Testis (tissue), 3 donors: ENCODE measurements around the gene CA12. TPM values are rescaled to one million over a fixed set of nuclear protein-coding genes. Genes with fewer than 3 reads are reported as not detected.

Experiments used
- DNase-seq: peaks from one replicate; pipeline ENCODE4 v3.0.0-alpha.2; 2019
- H3K27ac ChIP-seq, 2 donors: fragments of 200-600 bp; sonication (generic); one replicate each; pipeline ENCODE4 v1.5.1; 2019
- H3K27me3 ChIP-seq: fragments of 200-600 bp; sonication (generic); one replicate; pipeline ENCODE4 v1.5.1; 2019
- H3K36me3 ChIP-seq: fragments of 200-600 bp; sonication (generic); one replicate; pipeline ENCODE4 v1.5.1; 2017; ENCODE audit warnings: low read depth; ENCODE audit errors: missing control alignments
- H3K4me1 ChIP-seq: fragments of 200-600 bp; sonication (generic); one replicate; pipeline ENCODE4 v1.5.1; 2019
- H3K4me3 ChIP-seq, 2 donors: fragments of 200-600 bp; sonication (generic); one replicate each; pipeline ENCODE4 v1.5.1; 2017 to 2019
- H3K9me3 ChIP-seq: fragments of 200-600 bp; sonication (generic); one replicate; pipeline ENCODE4 v1.5.1; 2017
- CTCF ChIP-seq, 3 experiments: fragments of 450-650 bp in 2 of 3; fragments of 200-600 bp in 1 of 3; sonication (generic) in 1 of 3; IDR thresholded peaks; one replicate each; pipeline ENCODE4 v1.5.1; 2016 to 2019; ENCODE audit warnings: antibody characterized with exemption in 3 of 3, mild to moderate bottlenecking in 2 of 3, moderate library complexity in 1 of 3
- POLR2A ChIP-seq: fragments of 450-650 bp; IDR thresholded peaks from one replicate; pipeline ENCODE4 v1.6.1; 2017; ENCODE audit warnings: antibody characterized with exemption, mild to moderate bottlenecking, moderate library complexity
- WGBS, 2 donors: methylation state at CpG; one replicate each; pipeline ENCODE4 v1.1.5; 2018; 5-methylcytosine and 5-hydroxymethylcytosine counted together
- intact Hi-C: fragments of 100-400 bp; cut with DNase I; formaldehyde crosslinking; loops from one replicate; pipeline ENCODE4 v1.15.1; 2023; ENCODE audit warnings: low total_unique reads
- polyA plus RNA-seq: library from polyadenylated mRNA; stranded (reverse); fragments of 350-450 nt; fragmentation: Illumina TruSeq; extraction: RNeasy Lipid Tissue Mini Kit (QIAGEN cat#74804); gene quantifications from one replicate; pipeline ENCODE4 v1.2.3, GENCODE V29; 2014; ENCODE audit warnings: low read depth, low replicate concordance; ENCODE audit not compliant: insufficient read depth
- total RNA-seq, 2 donors: library from RNA; depleted of rRNA; stranded (reverse); fragments of >200 nt; gene quantifications; one replicate each; pipeline ENCODE4 v1.2.3, GENCODE V29; 2016

Gene CA12
- total and polyA plus RNA-seq, 3 donors from 2014 or later: 0.55 to 8.0 (median 0.68) TPM

- no peak for TF ChIP-seq CTCF (IDR thresholded peaks at IDR 0.05)
- Histone ChIP-seq H3K36me3 (no peaks in the 10 kb centered on the region), H3K4me1 (no peaks in the 10 kb centered on the region), H3K4me3 (no peak overlapping the region), H3K27me3 (no peaks in the 10 kb centered on the region), H3K27ac (no peak overlapping the region), H3K9me3 (no peaks in the 10 kb centered on the region)
- no peak for DNase-seq
- 87 to 90% methylated on average over 3 of the region's 3 CpGs for WGBS, 2 donors
- intact Hi-C loops: no loop called here
Measured at GRCh38 chr15:63310646-63311045, 71.0 kb downstream of the CA12 start.

GRCh38 chr15:63308947-63309346 is 72.7 kb downstream of the CA12 start:
- no peak for DNase-seq
- H3K4me1 ChIP-seq: no peaks in the 10 kb centered on the region
- WGBS, 2 donors: 85 to 89% methylated on average over 2 of the region's 2 CpGs
- H3K36me3 ChIP-seq: no peaks in the 10 kb centered on the region
- intact Hi-C loops: no loop called here
- H3K27me3 ChIP-seq: no peaks in the 10 kb centered on the region
- TF ChIP-seq CTCF (IDR thresholded peaks at IDR 0.05): no peak
- TF ChIP-seq POLR2A: no peak
- H3K9me3 ChIP-seq: no peaks in the 10 kb centered on the region
- no peak overlapping the region for H3K4me3 ChIP-seq
- no peak overlapping the region for H3K27ac ChIP-seq

GRCh38 chr15:63308491-63308890 is 73.2 kb downstream of the CA12 start:
- Histone ChIP-seq H3K4me3 (no peak overlapping the region), H3K27me3 (no peaks in the 10 kb centered on the region), H3K27ac (no peak overlapping the region), H3K9me3 (no peaks in the 10 kb centered on the region), H3K4me1 (no peaks in the 10 kb centered on the region), H3K36me3 (no peaks in the 10 kb centered on the region)
- no peak for TF ChIP-seq CTCF (IDR thresholded peaks at IDR 0.05)
- TF ChIP-seq POLR2A: no peak
- 80 to 87% methylated on average over 4 of the region's 4 CpGs for WGBS, 2 donors
- intact Hi-C loops: no loop called here
- no peak for DNase-seq

GRCh38 chr15:63306492-63307073 is 75.1 kb downstream of the CA12 start:
- H3K36me3 ChIP-seq: no peaks in the 10 kb centered on the region
- H3K9me3 ChIP-seq: no peaks in the 10 kb centered on the region
- WGBS, 2 donors: 92 to 95% methylated on average over 5 of the region's 5 CpGs
- H3K4me3 ChIP-seq: no peak overlapping the region
- no peak for DNase-seq
- no peaks in the 10 kb centered on the region for H3K4me1 ChIP-seq
- TF ChIP-seq CTCF (IDR thresholded peaks at IDR 0.05) (no peak), POLR2A (no peak)
- H3K27me3 ChIP-seq: no peaks in the 10 kb centered on the region
- intact Hi-C loops: no loop called here
- H3K27ac ChIP-seq: no peak overlapping the region

GRCh38 chr15:63305260-63305659 is 76.4 kb downstream of the CA12 start:
- Histone ChIP-seq H3K4me3 (no peak overlapping the region), H3K36me3 (no peaks in the 10 kb centered on the region), H3K27me3 (no peaks in the 10 kb centered on the region), H3K4me1 (no peaks in the 10 kb centered on the region), H3K9me3 (no peaks in the 10 kb centered on the region), H3K27ac (no peak overlapping the region)
- DNase-seq: no peak
- intact Hi-C loops: no loop called here
- TF ChIP-seq CTCF (IDR thresholded peaks at IDR 0.05): no peak
- TF ChIP-seq POLR2A: no peak
- WGBS, 2 donors: 87 to 93% methylated on average over 5 of the region's 5 CpGs
